CD4-positive, alpha-beta T cell treated with Interleukin-15 for 4 hours (primary cell): Measurements from ENCODE around the gene TLE7.

ENCODE experiments used
- DNase-seq: peaks from one replicate; pipeline ENCODE4 v3.0.0-alpha.2; 2020; ENCODE audit warnings: low spot score

Gene TLE7

DNA sequence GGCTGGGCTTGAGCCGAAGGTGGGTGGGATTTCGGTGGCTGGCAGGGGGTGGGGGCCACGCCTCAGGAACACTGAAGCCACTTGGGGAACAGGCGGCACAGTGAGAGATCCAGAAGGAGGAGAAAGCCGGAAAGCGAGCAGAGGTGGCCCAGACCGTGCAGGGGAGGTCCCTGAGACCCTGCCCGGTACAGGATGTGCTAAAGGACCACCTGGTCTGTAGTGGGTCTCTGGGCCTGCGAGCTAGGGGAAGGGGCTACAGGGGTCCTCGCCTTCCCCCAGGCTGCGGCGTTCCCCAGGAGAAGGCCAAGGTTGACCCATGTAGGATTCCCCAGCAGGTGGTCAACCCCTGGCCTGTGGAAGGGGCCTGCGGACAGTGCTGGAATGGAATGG is at the start of gene TLE7:
TSS of gene TLE7 (minus strand) at position 4 of the 390 bp plus-strand sequence. CDS start 8,730 bp downstream, outside the sequence.
- no peak for DNase-seq

GRCh38 chr16:71491054-71491453 is 49.2 kb upstream of the TLE7 start:
- DNase-seq, result no peak

DNA sequence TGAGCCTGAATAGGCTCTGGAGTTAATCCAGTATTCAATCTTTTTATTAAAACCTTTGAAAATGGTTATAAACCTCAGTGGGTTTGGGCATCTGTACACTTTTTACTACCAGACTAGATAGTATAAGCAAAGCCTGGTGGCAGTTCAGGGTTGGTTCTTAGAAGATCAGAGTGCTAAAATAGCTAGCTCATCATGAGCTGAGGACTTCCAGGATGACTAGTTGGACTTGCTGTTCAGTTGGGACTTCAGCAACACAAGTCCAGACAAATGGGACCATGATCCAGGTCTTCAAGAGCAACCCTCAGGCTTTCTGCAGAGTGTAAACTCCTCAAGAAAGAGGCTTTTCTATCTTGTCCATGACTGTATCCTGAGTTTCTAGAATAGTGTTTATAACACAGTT is 48.5 kb upstream of the TLE7 start:
- no peak for DNase-seq

GRCh38 chr16:71489122-71489521 is 47.3 kb upstream of the TLE7 start, which contains the start of gene ZNF19:
TSS of gene ZNF19 (minus strand) at chr16:71489324. CDS start at chr16:71482114, 7,210 bp downstream.
- no peak for DNase-seq

DNA sequence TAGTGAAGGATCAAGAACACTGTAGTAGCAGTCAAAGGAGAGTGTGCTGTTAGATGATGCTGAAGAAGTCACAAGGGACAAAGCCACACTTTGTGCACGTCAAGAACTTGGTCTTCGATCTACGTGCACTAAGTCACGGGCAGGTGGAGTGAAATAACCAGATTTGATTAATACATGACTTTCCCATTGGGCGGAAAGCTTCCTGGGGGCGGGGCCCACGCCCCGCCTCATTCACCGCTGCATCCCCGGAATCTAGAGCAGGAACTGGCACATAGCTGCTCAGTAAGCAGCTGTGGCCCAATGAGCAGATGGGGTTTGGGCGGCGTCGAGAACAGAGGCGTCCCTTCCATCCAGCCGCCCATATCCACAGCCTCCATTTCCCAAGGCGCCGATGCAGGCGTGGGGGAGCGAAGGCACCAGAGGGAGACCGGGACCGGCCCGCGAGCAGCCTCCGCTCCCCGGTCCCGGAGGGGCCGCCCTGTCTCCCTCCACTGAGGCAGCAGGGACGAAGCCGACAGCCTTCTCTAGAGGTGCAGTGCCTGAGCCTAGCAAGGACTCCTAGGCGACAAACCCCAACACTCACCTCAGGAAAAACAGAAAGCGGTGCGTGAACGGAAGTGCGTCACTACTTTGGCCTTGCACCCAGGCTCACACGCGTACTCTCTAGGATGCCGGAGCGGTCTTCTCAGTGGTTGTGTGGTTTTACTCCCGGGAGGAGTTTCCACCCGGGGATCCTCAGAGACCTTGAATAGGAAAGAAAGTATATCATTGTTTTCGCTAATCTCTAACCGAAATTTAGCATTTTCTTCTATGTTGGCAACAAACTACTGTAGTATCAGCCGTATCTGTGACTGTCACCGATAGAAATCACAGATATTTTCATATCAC is 42.4 kb upstream of the TLE7 start:
- DNase-seq, result peak; percentile 81

DNA sequence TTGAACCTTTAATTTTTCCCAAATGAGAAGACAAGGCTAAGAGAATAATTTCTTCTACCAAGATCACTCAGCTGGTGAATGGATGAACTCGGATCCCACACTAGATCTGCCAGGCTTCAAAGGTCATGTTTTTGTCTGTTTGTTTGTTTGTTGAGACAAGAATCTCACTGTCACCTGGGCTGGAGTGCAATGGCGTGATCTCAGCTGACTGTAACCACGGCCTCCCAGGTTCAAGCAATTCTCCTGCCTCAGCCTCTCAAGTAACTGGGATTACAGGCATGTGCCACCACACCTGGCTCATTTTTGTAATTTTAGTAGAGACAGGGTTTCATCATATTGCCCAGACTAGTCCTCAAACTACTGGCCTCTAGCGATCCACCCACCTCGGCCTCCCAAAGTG is 40.7 kb upstream of the TLE7 start:
- no peak for DNase-seq

- DNase-seq, result no peak
Measured at GRCh38 chr16:71480956-71481355, 39.1 kb upstream of the TLE7 start.

DNA sequence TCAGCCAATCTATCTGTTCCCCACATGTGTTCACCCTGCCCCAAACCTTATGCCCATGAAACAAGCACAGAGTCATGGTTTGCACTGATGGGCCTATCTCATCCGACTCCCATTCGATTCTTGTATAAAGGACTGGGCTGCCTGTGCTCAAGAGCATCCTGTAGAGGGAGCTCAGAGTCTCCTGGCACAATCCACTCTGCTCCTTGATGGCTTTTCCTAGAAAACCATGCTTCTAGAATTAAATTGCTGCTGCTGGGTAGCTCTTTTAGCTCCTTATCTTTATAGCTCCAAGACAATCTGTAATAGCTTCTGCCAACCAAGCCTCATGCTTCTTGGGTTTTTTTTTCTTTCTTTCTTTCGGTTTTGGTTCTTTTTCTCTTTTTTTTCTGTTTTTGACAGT is 37.6 kb upstream of the TLE7 start:
- no peak for DNase-seq

- no peak for DNase-seq
Measured at GRCh38 chr16:71476457-71477124, 34.7 kb upstream of the TLE7 start.

DNA sequence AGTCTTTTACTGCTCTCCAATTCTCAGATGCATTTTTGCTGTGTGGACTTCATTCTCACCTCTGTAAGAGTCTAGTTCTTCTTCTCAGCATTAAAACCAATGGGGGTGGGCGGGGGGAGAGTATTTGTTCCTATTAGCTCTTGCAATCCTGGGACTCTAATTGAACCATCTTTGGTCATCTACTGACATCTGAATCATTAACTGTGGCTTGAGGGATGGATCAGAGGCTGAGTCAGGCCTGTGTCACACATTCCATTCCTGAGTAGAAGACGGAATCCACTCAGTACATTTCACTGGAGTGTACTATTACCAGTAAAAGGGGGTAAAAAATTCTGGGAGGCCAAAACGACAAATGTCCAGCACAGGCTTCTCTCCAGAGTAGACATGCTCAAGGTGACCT is 33.0 kb upstream of the TLE7 start:
- no peak for DNase-seq

DNA sequence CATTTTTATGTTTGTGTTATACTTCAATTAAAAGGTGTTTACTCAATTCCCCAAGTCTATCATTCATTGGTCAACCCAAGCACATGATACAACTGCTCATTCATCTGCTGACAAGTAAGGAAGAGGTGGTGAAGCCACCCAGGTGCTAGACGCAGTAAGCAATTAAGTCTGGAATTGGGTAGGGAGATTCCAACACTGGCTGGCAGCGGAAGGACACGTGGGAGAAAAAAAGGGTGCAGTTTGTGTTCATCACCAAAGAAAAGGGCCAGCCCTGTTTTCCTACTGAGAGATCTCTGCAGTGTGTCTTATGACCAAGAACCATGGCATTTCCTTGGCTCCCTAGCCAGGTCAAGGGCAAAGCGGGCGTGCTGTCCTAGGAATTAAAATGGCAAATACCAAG is 32.0 kb upstream of the TLE7 start:
- DNase-seq, result no peak

- DNase-seq, result no peak
Measured at GRCh38 chr16:71472931-71473330, 31.1 kb upstream of the TLE7 start.

DNA sequence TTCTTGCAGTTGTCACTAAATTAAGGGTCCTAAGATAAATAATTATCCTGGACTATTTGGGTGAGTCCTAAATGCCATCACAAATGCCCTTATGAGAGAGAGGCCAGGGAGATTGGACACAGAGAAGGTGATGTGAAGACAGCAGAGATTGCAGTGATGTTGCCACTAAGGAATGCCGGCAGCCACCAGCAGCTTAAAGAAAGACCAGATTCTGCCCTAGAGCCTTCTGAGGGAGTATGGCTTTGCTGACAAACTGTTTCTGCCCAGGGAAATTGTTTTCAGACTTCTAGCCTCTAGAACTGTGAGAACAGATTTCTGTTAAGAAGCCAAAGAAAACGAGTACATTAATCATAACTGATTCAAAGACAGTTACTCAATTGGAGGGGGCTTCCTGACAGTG is 30.2 kb upstream of the TLE7 start:
- DNase-seq, result no peak

DNA sequence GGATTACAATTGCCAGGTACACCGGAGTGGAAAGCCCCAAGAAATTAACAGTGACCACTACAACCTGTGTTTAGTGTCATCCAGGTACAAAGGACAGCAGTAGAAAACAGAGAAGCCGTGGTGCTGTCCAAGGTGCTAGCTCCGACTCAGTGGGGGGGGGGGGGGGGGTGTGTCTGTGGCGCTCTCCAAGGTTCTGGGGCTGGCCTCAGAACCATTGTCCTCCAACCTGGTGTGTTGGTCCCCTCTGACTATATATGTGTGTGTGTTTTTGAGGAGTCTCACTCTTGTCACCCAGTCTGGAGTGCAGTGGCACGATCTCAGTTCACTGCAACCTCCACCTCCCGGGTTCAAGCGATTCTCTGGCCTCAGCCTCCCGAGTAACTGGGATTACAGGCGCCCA is 26.0 kb upstream of the TLE7 start:
- peak; percentile 25 for DNase-seq

GRCh38 chr16:71464231-71464630 is 22.4 kb upstream of the TLE7 start:
- DNase-seq, result no peak

GRCh38 chr16:71461686-71462648 is 20.1 kb upstream of the TLE7 start, which contains the start of gene ZNF23:
TSS of gene ZNF23 (minus strand) at chr16:71462247. CDS start at chr16:71456796, 5,451 bp downstream.
- DNase-seq, result peak; percentile 79

- no peak for DNase-seq
Measured at GRCh38 chr16:71460941-71461340, 19.1 kb upstream of the TLE7 start.

DNA sequence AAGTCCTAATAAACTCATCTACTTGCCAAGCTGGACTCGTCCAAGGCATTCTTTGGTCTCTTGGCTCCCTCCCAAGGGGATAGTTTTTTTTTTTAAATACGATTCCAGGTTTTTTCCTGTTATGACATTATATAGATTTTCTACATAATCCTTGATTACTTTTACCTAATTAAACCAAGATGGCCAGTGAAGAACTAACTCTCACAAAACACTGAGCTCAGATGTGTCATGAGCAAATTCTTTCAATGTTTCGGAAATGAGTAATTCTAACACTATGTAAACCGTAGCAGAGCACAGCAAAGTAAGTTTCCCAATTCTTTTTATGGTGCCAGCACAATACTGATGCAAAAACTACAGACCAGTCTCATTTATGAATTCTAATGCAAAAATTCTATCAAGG is 18.4 kb upstream of the TLE7 start:
- DNase-seq, result no peak

DNA sequence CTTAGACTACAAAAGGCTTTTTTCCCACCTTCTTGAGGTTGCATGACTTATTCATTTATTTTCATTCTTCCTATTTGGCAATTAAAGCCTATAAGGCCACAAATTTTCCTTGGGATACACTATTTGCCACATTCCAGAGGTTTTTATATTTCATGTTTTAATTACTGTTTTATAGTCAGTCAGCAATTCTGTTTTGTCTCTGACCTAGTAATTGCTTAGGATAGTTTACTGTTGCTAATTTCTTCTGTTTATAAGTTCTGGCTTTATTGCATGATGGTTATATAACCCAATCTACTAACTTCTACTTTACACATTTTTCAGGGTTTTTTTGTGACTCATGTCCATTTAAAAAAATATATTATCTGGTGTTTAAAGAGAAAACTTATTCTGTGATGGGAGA is 17.7 kb upstream of the TLE7 start:
- DNase-seq, result no peak

GRCh38 chr16:71456801-71457200 is 14.9 kb upstream of the TLE7 start:
- DNase-seq, result no peak

DNA sequence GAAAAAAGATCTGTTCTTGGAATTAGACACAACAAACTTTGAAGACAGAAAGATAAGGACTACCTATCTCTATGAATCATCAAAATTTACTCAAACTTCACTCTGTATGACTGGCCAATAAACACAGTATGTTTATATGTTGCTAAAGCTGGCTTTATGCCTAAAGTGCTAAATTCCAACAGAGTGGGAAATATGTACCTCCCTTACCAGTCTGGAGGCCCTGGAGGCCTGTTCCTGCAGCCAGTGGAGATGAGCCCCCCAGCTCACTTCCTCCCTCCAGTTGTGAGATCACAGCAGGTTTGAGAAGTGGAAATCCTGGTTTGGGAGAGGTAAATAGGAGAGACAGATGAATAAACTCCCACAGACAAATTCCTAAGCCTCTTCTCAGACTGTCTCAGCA is 11.2 kb upstream of the TLE7 start:
- DNase-seq, result no peak

- no peak for DNase-seq
Measured at GRCh38 chr16:71449020-71449419, 7.2 kb upstream of the TLE7 start.
